Measurements from ENCODE around the gene HAUS7.

The HAUS7 gene

DNA sequence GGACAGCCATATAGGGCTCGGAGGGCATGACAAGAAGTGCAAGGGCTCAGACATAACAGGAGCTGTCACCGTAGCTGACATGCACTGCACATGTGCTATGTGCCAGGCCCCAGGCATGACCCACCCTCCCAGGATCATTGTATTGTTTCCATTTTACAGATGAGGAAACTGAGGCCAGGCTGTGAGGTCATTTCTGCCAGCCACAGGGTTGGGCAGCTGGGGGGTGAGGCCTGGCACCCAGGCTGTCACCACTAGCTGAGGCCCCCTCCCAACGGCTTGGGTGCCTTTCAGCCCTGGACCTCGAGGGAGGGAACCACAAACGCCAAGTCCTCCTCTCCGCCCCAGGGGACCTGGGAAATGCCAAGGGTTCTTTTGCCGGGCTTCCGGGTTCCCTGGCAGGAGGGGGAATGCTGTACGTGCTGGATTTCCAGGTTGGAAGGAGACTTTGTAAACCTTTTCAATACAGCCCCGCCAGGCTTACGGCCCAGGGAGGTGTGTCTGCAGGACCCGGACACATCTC is 37.2 kb downstream of the HAUS7 start:
- no peak for TF ChIP-seq JUND (IDR thresholded peaks at IDR 0.05; ENCODE audit: low read depth)
- DNase-seq (ENCODE audit: low read depth in 1 of 2, low spot score in 1 of 2) = no peak
- in situ Hi-C loops (cut with HindIII; ENCODE audit: low pct_unique_long_range_greater_than_20kb, low sequenced_read_pairs) = no loop called here

DNA sequence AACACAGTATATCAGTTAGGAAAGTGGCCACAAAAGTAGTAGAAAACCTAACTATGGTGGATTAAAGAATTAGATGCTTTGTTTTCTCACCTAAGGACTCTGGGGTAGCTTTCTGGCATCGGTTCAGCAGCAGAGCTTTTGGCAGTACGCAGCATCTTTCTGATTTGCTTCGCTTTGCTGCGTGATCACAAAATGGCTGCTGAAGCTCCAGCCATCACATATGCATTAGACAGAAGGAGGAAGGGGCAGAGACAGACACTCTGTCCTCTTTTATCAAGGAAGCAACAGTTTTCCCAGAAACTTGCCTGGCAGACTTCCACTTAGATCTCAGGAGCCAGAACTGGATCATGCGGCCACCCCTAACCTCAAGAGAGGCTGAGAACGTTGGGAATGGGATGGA is 39.6 kb downstream of the HAUS7 start:
- no peak for TF ChIP-seq JUND (IDR thresholded peaks at IDR 0.05; ENCODE audit: low read depth)
- DNase-seq (ENCODE audit: low read depth in 1 of 2, low spot score in 1 of 2) = no peak
- in situ Hi-C loops (cut with HindIII; ENCODE audit: low pct_unique_long_range_greater_than_20kb, low sequenced_read_pairs) = no loop called here

DNA sequence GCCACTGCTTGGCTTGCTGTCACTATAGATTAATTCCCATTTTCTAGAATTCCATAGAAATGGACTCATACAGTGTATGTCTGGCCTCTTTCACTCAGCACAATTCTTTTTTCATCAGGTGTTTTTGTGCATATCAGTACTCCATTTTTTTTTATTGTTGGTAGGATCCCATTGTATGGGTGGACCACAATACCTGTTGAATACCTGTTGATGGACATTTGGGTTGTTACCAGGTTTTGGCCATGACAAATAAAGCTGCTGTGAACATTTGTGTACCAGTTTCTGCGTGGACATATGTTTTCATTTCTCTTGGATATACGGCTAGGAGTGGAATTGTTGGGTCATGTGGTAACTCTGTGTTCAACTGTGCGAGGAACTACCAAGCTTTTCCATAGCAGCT is 44.2 kb downstream of the HAUS7 start:
- in situ Hi-C loops (cut with HindIII; ENCODE audit: low pct_unique_long_range_greater_than_20kb, low sequenced_read_pairs) = no loop called here
- no peak for TF ChIP-seq JUND (IDR thresholded peaks at IDR 0.05; ENCODE audit: low read depth)
- DNase-seq (ENCODE audit: low read depth in 1 of 2, low spot score in 1 of 2) = no peak

DNA sequence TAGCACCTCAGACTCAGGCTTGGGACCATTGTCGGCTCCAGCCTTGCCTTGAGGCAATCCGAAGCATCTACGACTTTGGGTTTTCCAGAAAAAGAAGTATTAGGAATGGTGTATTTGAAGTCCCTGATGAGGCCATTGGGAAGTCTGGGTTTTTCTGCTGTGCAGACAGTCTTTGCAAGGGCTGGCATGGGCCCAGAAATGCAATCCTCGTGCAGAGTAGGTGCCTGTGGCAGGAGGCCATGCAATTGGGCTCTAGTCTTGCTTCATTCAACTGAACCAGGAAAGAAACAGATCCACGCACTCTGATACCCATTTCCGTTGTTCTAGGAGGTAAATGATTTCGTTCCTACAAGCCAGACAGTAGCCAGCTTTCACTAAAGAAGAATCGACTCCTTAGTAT is 46.7 kb downstream of the HAUS7 start:
- in situ Hi-C loops (cut with HindIII; ENCODE audit: low pct_unique_long_range_greater_than_20kb, low sequenced_read_pairs) = no loop called here
- no peak for TF ChIP-seq JUND (IDR thresholded peaks at IDR 0.05; ENCODE audit: low read depth)
- DNase-seq (ENCODE audit: low read depth in 1 of 2, low spot score in 1 of 2) = no peak

DNA sequence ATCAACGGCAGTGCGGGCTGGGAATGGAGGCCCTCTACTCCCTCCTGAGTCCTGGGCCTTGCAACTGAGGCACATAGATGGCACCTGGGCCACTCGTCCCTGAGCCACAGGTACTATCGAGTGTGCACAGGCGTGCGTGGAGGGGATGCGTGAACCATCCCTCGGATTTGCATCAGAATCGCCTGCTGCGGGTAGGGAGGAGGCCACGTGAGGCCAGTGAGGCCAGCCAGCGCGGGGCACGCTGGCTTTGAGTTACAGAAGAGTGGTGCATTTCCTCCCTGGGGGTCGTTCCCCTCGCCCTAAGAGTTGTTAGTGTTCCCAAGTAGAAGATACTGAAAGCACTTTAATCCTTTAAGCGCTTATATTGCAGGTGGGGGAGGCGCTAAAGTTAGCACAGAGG is 48.5 kb downstream of the HAUS7 start:
- TF ChIP-seq JUND (IDR thresholded peaks at IDR 0.05; ENCODE audit: low read depth) = no peak
- in situ Hi-C loops (cut with HindIII; ENCODE audit: low pct_unique_long_range_greater_than_20kb, low sequenced_read_pairs) = no loop called here

DNA sequence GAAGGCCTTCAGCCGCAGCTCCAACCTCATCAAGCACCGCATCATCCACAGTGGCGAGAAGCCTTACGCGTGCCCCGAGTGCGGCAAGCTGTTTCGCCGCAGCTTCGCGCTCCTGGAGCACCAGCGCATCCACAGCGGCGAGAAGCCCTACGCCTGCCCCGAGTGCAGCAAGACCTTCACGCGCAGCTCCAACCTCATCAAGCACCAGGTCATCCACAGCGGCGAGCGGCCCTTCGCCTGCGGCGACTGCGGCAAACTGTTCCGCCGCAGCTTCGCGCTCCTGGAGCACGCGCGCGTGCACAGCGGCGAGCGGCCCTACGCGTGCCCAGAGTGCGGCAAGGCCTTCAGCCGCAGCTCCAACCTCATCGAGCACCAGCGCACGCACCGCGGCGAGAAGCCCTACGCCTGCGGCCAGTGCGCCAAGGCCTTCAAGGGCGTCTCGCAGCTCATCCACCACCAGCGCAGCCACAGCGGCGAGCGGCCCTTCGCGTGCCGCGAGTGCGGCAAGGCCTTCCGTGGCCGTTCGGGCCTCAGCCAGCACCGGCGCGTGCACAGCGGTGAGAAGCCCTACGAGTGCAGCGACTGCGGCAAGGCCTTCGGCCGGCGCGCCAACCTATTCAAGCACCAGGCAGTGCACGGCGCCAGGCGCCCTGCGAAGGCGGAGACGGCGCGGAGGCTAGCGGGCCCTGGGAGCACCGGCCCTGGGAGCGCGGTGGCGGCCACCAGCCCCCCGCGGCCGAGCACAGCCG is 49.4 kb downstream of the HAUS7 start:
- in situ Hi-C loops (cut with HindIII; ENCODE audit: low pct_unique_long_range_greater_than_20kb, low sequenced_read_pairs) = no loop called here
- DNase-seq (ENCODE audit: low read depth in 1 of 2, low spot score in 1 of 2) = no peak
- no peak for TF ChIP-seq JUND (IDR thresholded peaks at IDR 0.05; ENCODE audit: low read depth)

More for the DNA sequence above, 48.5 kb downstream of the HAUS7 start:
- no peak for DNase-seq (ENCODE audit: low read depth in 1 of 2, low spot score in 1 of 2)

DNA sequence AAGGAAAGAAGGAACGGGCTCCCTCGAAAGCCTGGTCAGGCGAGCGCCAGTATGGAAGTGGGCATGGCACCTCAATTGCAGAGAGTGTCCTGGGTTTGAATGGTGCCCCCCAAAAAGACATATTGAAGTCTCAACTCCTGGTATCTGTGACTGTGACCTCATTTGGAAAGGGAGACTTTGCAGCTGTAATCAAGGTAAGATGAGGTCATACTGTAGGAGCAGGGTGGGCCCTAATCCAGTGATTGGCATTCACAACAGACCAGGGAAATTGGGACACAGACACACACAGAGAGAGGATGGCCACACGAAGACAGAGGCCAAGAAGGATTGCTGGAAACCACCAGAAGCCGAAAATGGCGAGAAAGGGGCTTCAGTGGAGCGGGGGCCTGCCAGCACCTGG is 52.7 kb downstream of the HAUS7 start:
- DNase-seq (ENCODE audit: low read depth in 1 of 2, low spot score in 1 of 2) = no peak
- no peak for TF ChIP-seq JUND (IDR thresholded peaks at IDR 0.05; ENCODE audit: low read depth)
- in situ Hi-C loops (cut with HindIII; ENCODE audit: low pct_unique_long_range_greater_than_20kb, low sequenced_read_pairs) = no loop called here

DNA sequence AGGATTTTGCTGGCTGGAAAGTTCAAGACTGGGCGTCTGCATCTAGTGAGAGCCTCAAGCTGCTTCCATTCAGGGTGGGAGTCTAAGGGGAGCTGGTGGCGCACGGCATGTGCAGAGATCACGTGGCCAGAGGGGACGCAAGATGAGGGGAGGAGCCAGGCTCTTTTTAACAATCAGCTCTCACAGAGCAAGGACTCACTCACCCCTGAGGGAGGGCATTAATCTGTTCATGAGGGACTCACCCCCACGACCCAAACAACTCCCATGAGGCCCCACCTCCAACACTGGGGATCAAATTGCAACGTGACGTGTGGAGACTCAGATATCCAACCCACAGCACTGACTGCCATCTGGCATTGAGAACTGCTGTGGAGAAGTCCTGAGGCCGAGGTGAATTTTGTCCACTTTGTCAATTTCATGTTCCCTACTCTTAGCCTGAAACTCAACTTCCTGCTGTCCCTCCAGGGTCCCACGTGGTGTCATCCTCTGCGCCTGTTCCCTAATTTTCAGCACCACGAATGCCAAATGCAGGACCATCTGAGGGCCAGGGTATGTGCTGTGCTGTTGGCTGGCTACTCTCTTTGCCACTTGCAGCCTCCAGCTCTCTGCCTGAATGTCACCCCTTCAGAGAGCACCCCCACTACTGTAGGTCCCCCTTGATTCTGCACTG is 53.5 kb downstream of the HAUS7 start:
- no peak for DNase-seq (ENCODE audit: low read depth in 1 of 2, low spot score in 1 of 2)
- in situ Hi-C loops (cut with HindIII; ENCODE audit: low pct_unique_long_range_greater_than_20kb, low sequenced_read_pairs) = no loop called here
- TF ChIP-seq JUND (IDR thresholded peaks at IDR 0.05; ENCODE audit: low read depth) = no peak

DNA sequence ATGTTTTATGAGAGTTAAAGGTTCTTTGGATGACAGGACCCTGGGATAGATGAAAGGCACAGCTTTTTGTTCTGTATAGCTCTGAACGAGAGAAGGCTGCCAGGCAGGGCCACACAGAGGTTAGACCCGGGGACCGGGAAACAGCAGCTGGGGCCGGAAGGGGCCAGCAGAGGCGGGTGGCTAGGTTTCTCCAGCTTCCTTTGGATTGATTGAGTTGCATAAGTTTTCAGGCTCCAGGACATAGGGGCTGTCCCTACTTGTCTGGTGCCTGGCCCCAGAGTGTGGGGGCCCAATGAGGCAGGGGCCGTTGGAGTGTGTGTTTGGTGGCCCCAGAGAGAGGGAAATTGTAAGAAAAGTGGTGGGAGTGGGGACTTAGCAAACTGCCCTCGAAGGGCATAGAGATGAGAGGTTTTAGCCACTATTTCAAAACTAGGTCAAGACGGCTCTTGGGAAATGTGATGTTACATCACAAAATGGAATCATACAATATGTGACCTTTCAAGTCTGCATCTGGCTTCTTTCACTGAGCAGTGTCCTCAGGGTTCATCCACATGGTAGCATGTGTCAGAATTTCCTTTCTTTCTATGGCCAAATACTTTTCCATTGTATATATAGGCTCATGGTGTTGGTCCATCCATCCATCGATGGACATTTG is 55.4 kb downstream of the HAUS7 start:
- TF ChIP-seq JUND (IDR thresholded peaks at IDR 0.05; ENCODE audit: low read depth) = no peak
- in situ Hi-C loops (cut with HindIII; ENCODE audit: low pct_unique_long_range_greater_than_20kb, low sequenced_read_pairs) = no loop called here
- no peak for DNase-seq (ENCODE audit: low read depth in 1 of 2, low spot score in 1 of 2)

DNA sequence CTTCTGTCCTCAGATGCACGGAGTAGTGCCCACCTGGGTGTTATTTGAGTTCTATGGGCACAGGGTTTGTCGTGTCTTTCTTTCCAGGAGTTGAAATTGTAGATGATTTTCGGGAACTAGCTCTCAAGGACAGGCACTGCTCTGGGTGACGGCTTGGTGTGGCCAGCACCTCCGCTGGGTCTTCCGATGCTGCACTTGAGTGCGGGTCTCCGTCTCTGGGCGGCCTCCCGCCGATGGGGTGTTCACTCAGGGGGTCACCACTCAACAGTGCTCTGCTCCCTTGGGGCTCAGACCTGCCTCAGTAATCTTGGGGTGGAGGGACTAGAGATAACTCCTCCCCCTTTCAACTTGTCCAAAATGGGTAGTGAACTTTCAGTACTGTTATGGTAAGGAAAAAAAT is 56.6 kb downstream of the HAUS7 start:
- DNase-seq (ENCODE audit: low read depth in 1 of 2, low spot score in 1 of 2) = no peak
- TF ChIP-seq JUND (IDR thresholded peaks at IDR 0.05; ENCODE audit: low read depth) = no peak
- in situ Hi-C loops (cut with HindIII; ENCODE audit: low pct_unique_long_range_greater_than_20kb, low sequenced_read_pairs) = no loop called here

DNA sequence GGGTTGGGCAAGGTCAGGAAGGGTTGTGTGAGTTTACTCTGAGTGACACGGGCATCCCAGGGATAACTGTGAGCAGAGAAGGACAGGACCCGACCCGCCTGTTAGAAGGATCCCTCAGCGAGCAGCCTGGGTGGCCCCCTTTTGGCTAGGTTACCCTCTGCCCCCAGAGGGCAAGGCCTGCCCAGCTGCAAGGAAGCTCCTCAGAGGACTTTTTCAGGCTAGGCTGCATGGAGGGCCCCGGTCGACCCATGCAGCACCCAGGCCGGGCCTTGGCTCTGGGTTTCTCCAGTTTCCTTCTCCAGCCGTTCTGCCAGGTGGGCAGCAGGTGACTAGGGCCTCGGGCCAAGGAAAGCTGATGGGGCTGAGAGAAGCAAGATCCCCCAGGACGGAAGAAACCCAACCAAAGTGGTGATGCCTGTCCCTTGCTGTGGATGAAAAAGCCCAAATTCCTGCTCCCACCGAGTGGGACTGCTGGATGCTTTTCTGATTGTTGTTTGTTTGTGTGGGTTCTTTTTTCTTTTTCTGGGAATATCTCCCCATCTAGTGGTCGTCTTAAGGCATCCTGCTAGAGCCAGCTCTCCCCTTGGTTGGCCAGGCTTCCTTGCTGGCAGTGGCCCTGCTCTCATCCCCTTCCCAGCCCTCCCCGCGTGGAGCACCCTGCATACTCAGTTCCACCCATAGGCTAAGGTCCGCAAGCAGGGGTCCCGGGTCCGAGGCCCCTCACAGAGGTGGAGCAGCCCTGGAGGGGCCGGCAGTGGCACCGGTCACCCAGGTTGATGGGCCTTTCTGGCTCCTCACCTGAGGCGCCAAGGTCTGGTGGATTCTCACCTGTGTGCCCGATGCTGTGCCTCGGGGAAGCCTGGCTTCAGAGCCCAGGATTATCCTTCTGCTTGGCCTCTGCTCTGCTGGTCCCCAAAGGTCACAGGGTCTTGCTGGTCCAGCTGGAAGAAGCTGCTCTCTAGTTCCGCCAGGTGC is 57.3 kb downstream of the HAUS7 start:
- in situ Hi-C loops (cut with HindIII; ENCODE audit: low pct_unique_long_range_greater_than_20kb, low sequenced_read_pairs) = no loop called here
- no peak for DNase-seq (ENCODE audit: low read depth in 1 of 2, low spot score in 1 of 2)
- TF ChIP-seq JUND (IDR thresholded peaks at IDR 0.05; ENCODE audit: low read depth) = no peak

DNA sequence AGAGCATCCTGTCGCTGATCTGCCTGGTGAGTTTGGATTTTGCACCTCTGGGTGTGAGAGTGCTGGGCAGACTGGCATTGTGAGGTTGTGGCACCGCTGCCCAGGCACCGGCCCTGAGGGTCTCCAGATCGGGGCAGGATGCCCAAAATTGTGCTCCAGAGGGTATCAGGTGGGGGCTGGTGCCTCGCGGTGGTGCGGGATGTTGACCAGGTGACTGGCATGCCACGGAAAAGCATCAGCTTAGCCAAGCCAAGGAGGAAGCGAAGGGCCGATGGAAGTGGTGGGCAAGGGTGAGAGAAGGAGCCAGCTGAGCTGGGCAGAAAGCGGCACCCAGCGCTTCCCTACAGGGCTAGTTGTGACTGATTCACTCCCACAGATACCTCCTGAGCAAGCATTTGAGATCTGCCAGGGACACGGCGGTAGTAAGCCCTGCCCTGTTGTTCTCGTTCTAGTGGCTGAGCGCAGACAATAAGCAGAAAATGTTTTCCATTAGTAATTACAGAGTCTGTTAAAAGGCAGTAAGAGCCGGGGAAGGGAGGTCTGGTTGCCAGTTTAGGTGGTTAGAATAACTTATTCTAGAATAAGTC is 58.3 kb downstream of the HAUS7 start:
- DNase-seq (ENCODE audit: low read depth in 1 of 2, low spot score in 1 of 2) = no peak
- in situ Hi-C loops (cut with HindIII; ENCODE audit: low pct_unique_long_range_greater_than_20kb, low sequenced_read_pairs) = no loop called here
- TF ChIP-seq JUND (IDR thresholded peaks at IDR 0.05; ENCODE audit: low read depth) = no peak

All from T47D (cell line).